Measurements from ENCODE around the gene ENPP3.
A peak's percentile ranks its signal among the peaks of the same experiment; 100 is the strongest.
"Not testable (repeated sequence)": the region's sequence is repeated elsewhere in the genome, so short reads cannot be mapped to it uniquely, and the experiment has no call there.

ENPP3 gene

GRCh38 chr6:131687022-131687421 lies 49.9 kb downstream of the ENPP3 start:
- no peak for DNase-seq

- DNase-seq: no peak
These were observed 51.2 kb downstream of the ENPP3 start for GRCh38 chr6:131688286-131688685.

GRCh38 chr6:131692031-131692430 lies 54.9 kb downstream of the ENPP3 start:
- no peak for DNase-seq

- no peak for DNase-seq
These were observed 55.5 kb downstream of the ENPP3 start for GRCh38 chr6:131692589-131692988.

- no peak for DNase-seq
These were observed 56.3 kb downstream of the ENPP3 start for GRCh38 chr6:131693384-131693783.

- peak; percentile 66 for DNase-seq
These were observed 57.8 kb downstream of the ENPP3 start for GRCh38 chr6:131694832-131695426.

- DNase-seq: no peak
These were observed 59.9 kb downstream of the ENPP3 start for GRCh38 chr6:131696956-131697355.

- DNase-seq: not testable (repeated sequence)
These were observed 63.7 kb downstream of the ENPP3 start for GRCh38 chr6:131700851-131701250.

- not testable (repeated sequence) for DNase-seq
These were observed 66.8 kb downstream of the ENPP3 start for GRCh38 chr6:131703905-131704304.

- DNase-seq: not testable (repeated sequence)
These were observed 73.8 kb downstream of the ENPP3 start, which contains the start of gene CTAGE9 for GRCh38 chr6:131710917-131711316. TSS of gene CTAGE9 (minus strand) at chr6:131711017. CDS start at chr6:131711017, 0 bp downstream.

GRCh38 chr6:131715567-131715966 lies 78.5 kb downstream of the ENPP3 start:
- not testable (repeated sequence) for DNase-seq

- no peak for DNase-seq
These were observed 80.9 kb downstream of the ENPP3 start for GRCh38 chr6:131717836-131718542.

- no peak for DNase-seq
These were observed 84.1 kb downstream of the ENPP3 start for GRCh38 chr6:131721161-131721560.

- no peak for DNase-seq
These were observed 87.0 kb downstream of the ENPP3 start for GRCh38 chr6:131724114-131724513.

GRCh38 chr6:131727467-131727866 lies 90.4 kb downstream of the ENPP3 start:
- no peak for DNase-seq

GRCh38 chr6:131727868-131728267 lies 90.8 kb downstream of the ENPP3 start:
- DNase-seq: no peak

- no peak for DNase-seq
These were observed 91.3 kb downstream of the ENPP3 start for GRCh38 chr6:131728296-131728939.

- no peak for DNase-seq
These were observed 92.4 kb downstream of the ENPP3 start for GRCh38 chr6:131729550-131729949.

- no peak for DNase-seq
These were observed 93.2 kb downstream of the ENPP3 start for GRCh38 chr6:131730264-131730663.

GRCh38 chr6:131731224-131731623 lies 94.1 kb downstream of the ENPP3 start:
- DNase-seq: no peak

- no peak for DNase-seq
These were observed 96.4 kb downstream of the ENPP3 start for GRCh38 chr6:131733376-131734016.

- no peak for DNase-seq
These were observed 99.0 kb downstream of the ENPP3 start for GRCh38 chr6:131736003-131736596.

GRCh38 chr6:131736811-131737210 lies 99.7 kb downstream of the ENPP3 start:
- no peak for DNase-seq
